ENCODE results near the gene C4orf50.

The C4orf50 gene

DNA sequence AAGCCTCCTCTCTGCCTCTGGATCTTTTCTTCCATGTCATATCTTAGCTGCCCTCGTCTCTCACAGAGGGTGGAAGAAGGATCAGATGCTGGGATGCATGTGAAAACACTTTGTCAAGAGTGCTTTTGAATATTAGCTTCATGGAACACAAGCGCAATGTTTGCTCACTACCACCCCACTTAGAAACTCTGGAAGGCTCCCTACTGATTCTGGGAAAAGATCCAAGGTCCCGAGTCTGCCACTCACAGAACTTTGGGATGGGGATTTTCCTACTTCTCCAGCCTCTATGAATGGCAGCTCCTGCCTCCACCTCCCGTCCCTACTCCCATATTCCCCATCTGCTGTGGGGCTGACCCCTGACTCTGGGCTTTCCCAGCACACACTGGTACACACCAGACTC is 85.1 kb downstream of the C4orf50 start:
- DNase-seq (ENCODE audit: low read depth, low spot score): no peak
- TF ChIP-seq, protein P1, sequence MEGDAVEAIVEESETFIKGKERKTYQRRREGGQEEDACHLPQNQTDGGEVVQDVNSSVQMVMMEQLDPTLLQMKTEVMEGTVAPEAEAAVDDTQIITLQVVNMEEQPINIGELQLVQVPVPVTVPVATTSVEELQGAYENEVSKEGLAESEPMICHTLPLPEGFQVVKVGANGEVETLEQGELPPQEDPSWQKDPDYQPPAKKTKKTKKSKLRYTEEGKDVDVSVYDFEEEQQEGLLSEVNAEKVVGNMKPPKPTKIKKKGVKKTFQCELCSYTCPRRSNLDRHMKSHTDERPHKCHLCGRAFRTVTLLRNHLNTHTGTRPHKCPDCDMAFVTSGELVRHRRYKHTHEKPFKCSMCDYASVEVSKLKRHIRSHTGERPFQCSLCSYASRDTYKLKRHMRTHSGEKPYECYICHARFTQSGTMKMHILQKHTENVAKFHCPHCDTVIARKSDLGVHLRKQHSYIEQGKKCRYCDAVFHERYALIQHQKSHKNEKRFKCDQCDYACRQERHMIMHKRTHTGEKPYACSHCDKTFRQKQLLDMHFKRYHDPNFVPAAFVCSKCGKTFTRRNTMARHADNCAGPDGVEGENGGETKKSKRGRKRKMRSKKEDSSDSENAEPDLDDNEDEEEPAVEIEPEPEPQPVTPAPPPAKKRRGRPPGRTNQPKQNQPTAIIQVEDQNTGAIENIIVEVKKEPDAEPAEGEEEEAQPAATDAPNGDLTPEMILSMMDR (IDR thresholded peaks at IDR 0.05; ENCODE audit: insufficient read depth, low read length, missing control alignments): no peak
- ChIA-PET CTCF (no interaction called here), POLR2A (no interaction called here)
- H3K4me3 ChIP-seq (ENCODE audit: low read depth, low read length): no peak overlapping the region

DNA sequence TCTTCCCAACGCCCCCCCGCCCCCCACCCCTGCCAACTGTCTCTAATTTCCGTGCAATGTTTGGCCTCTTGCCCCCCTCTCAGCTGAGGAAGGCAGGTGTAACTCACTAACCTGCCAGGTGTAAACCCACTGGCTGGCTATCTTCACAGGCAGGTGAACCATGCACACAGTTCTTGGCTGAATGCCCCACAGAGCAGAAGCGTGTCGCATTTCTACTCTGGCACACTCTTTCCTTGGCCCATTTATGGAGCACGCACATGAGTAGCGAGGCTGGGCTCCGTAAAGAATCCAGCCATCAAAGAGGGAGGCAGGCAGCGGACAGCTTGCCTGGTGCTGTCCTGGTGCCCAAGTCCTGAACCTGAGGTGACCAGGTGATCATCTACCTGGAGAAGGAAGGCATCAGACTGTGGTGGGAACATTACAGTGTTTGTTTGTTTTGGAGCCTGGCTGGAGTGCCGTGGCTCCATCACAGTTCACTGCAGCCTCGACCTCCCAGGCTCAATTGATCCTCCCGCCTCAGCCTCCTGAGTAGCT is 86.1 kb downstream of the C4orf50 start:
- POLR2A ChIA-PET: no interaction called here
- H3K4me3 ChIP-seq (ENCODE audit: low read depth, low read length): no peak overlapping the region
- no peak for DNase-seq (ENCODE audit: low read depth, low spot score)
- CTCF ChIA-PET: no interaction called here
- TF ChIP-seq, protein P1 (IDR thresholded peaks at IDR 0.05; ENCODE audit: insufficient read depth, low read length, missing control alignments): no peak

DNA sequence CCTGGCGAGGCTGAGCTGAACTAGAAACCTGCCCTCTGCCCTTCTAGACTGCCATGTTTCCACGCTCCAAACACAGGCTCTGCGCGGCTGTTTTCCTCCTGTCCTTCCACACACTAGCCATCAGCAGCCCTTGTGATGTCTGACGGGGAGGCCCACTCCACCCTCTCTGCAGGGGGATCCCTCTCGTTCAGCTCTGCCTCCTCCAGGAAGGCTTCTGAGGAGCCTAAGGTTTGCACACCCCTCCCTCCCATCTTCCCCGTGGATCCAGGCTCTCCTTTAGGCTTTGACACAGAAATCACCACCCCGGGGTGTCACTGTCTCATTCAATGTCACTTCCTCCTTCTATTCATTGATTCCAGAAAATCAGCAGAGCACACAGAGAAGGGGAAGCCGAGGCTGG is 86.7 kb downstream of the C4orf50 start:
- DNase-seq (ENCODE audit: low read depth, low spot score): no peak
- TF ChIP-seq, protein P1 (IDR thresholded peaks at IDR 0.05; ENCODE audit: insufficient read depth, low read length, missing control alignments): no peak
- CTCF ChIA-PET: no interaction called here
- no peak overlapping the region for H3K4me3 ChIP-seq (ENCODE audit: low read depth, low read length)
- POLR2A ChIA-PET: no interaction called here

DNA sequence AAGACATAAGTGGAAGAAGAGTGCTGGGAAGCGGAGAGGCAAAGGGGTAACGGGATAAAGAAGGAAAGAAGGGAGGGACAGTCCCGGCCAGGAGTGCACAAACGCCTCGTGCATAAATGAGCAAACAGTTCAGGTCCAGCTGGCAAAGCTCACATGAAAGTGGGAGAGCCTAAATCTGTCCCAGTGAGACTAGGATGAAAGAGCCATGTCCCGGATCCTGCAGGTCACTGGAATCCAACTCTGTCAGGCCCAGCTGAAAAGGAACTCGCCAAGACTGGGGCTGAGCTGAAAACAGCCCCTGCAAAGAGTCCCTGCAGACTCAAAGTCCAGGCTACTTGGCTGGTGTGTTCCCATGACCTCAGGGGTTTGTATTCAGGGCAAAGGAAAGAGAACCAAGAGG is 87.4 kb downstream of the C4orf50 start:
- ChIA-PET CTCF (no interaction called here), POLR2A (no interaction called here)
- TF ChIP-seq, protein P1 (IDR thresholded peaks at IDR 0.05; ENCODE audit: insufficient read depth, low read length, missing control alignments): no peak
- H3K4me3 ChIP-seq (ENCODE audit: low read depth, low read length): no peak overlapping the region
- DNase-seq (ENCODE audit: low read depth, low spot score): no peak

DNA sequence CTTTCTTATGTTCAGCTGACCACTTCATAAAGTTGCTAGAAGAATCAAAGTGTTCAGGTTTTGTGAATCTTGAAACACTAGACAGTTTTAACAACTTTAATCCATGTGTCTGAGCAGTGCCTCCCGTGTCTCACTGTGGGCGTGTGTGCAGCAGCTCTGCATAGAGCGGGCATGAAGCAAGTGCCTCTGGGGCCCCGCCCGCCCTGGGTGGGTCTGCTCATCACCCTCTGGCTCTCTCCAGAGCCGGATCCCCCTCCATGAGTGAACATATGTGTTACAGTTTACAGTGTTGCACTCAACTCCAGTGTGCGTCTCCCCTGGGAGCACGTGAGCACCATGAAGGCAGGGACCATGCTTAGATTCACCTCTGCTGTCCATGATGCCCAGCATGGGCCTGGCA is 87.8 kb downstream of the C4orf50 start:
- CTCF ChIA-PET: no interaction called here
- no peak for DNase-seq (ENCODE audit: low read depth, low spot score)
- no peak overlapping the region for H3K4me3 ChIP-seq (ENCODE audit: low read depth, low read length)
- TF ChIP-seq, protein P1 (IDR thresholded peaks at IDR 0.05; ENCODE audit: insufficient read depth, low read length, missing control alignments): no peak
- POLR2A ChIA-PET: no interaction called here

DNA sequence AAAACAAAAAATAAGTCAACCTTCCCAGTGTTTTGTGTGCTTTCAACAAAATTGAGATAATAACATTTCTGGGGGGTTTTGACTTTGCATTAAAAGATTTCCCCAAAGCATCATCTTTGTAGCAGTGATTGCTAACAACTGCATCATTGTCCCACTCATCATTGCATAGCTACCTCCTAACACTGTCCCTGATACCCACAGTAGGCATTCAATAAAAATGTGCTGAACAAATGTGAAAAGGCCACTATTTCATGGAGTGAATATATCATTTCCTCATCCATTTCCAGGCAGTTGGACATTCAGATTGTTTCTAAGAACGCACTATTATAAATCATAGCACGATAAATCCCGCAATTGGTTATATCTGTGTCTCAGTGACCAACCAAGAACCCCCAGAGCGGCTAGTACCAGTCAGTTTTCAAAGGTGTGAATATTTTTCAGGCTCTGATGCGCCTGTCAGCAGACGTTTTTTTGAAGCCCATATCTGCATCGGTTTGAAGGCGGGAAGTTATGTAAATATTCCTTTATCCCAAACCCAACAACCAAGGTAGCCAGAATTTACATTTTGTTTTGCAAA is 89.3 kb downstream of the C4orf50 start:
- POLR2A ChIA-PET: no interaction called here
- TF ChIP-seq, protein P1 (IDR thresholded peaks at IDR 0.05; ENCODE audit: insufficient read depth, low read length, missing control alignments): no peak

More for the DNA sequence above, 89.3 kb downstream of the C4orf50 start:
- no peak for DNase-seq (ENCODE audit: low read depth, low spot score)
- no peak overlapping the region for H3K4me3 ChIP-seq (ENCODE audit: low read depth, low read length)
- CTCF ChIA-PET: interaction anchor here (1.4 kb wide), 1 partner anchor 13 kb away, joined by 3 read pairs; no protein-coding TSS in a partner anchor

Data from AG04449 (cell line).